GM10248 (cell line): ENCODE data around the gene IREB2.

ENCODE experiments used
- CTCF ChIA-PET: fragments of 300-600 bp; sonication (Branson Sonifier 250); formaldehyde crosslinking; extraction: SDS; loops from one replicate; lab custom pipeline; 2021; ENCODE audit warnings: antibody characterized with exemption; lab: Yijun Ruan, JAX
- POLR2A ChIA-PET: fragments of 350-650 bp; sonication (Branson Sonifier 250); formaldehyde crosslinking; extraction: SDS; loops from one replicate; lab custom pipeline; 2020; ENCODE audit warnings: antibody characterized with exemption; lab: Yijun Ruan, JAX
- DNase-seq: peaks from one replicate; pipeline ENCODE4 v3.0.0; 2012; ENCODE audit errors: extremely low spot score
- TF ChIP-seq, protein P1 (sequence below): IDR thresholded peaks from 2 replicates; pipeline ENCODE4 v1.5.1; 2012; ENCODE audit warnings: mild to moderate bottlenecking, low read depth; ENCODE audit errors: extremely low read depth, missing control alignments, control extremely low read depth

The IREB2 gene

GRCh38 chr15:78437762-78438618 lies at the start of gene IREB2:
Gene IREB2 (plus strand): TSS chr15:78438216. CDS start chr15:78438338, 122 bp downstream.
- TF ChIP-seq, protein P1, sequence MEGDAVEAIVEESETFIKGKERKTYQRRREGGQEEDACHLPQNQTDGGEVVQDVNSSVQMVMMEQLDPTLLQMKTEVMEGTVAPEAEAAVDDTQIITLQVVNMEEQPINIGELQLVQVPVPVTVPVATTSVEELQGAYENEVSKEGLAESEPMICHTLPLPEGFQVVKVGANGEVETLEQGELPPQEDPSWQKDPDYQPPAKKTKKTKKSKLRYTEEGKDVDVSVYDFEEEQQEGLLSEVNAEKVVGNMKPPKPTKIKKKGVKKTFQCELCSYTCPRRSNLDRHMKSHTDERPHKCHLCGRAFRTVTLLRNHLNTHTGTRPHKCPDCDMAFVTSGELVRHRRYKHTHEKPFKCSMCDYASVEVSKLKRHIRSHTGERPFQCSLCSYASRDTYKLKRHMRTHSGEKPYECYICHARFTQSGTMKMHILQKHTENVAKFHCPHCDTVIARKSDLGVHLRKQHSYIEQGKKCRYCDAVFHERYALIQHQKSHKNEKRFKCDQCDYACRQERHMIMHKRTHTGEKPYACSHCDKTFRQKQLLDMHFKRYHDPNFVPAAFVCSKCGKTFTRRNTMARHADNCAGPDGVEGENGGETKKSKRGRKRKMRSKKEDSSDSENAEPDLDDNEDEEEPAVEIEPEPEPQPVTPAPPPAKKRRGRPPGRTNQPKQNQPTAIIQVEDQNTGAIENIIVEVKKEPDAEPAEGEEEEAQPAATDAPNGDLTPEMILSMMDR: no peak
- ChIA-PET CTCF (interaction anchor here (0.7 to 7.0 kb wide), 10 partner anchors 12 to 313 kb away, joined by 3 to 43 read pairs (median 4); no protein-coding TSS in a partner anchor), POLR2A (interaction anchor here (0.5 to 1.0 kb wide), 4 partner anchors 12 to 205 kb away, joined by 3 to 4 read pairs (median 4); no protein-coding TSS in a partner anchor)
- DNase-seq: peak; percentile 99

GRCh38 chr15:78388865-78389264 lies 49.2 kb upstream of the IREB2 start:
- no peak for DNase-seq
- TF ChIP-seq, protein P1: no peak
- ChIA-PET POLR2A (no interaction called here), CTCF (interaction anchor here (1.2 kb wide), 1 partner anchor 27 kb away, joined by 4 read pairs; no protein-coding TSS in a partner anchor)

DNA sequence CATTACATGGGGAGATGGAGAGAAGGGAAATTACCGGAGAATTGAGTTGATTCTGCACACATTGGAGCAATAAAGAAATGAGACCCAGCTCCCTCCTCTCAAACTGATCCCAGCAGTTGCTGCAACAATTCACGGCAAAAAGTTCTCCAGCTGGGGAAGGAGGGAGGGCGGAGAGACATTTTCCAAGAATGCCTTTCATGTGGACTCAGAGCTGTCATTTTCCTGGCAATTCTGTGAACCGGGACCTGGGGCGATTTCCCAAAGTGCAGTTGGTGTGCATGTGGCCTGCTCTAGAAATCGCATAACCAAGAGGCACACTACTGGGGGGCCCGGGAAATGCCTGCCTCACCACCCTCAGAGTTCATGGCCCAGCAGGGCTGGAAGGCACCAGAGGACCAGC lies 48.7 kb upstream of the IREB2 start:
- CTCF ChIA-PET: interaction anchor here (1.2 to 1.3 kb wide), 2 partner anchors 27 to 33 kb away, joined by 3 to 4 read pairs; no protein-coding TSS in a partner anchor
- no peak for DNase-seq
- TF ChIP-seq, protein P1: no peak
- POLR2A ChIA-PET: no interaction called here

- POLR2A ChIA-PET: no interaction called here
- no peak for DNase-seq
- TF ChIP-seq, protein P1: no peak
- CTCF ChIA-PET: interaction anchor here (1.2 to 1.3 kb wide), 2 partner anchors 26 to 33 kb away, joined by 3 to 4 read pairs; no protein-coding TSS in a partner anchor
Measured at GRCh38 chr15:78389738-78390137, 48.3 kb upstream of the IREB2 start.

GRCh38 chr15:78390242-78390641 lies 47.8 kb upstream of the IREB2 start:
- ChIA-PET POLR2A (no interaction called here), CTCF (interaction anchor here (1.3 kb wide), 1 partner anchor 32 kb away, joined by 3 read pairs; no protein-coding TSS in a partner anchor)
- DNase-seq: no peak
- TF ChIP-seq, protein P1: no peak

DNA sequence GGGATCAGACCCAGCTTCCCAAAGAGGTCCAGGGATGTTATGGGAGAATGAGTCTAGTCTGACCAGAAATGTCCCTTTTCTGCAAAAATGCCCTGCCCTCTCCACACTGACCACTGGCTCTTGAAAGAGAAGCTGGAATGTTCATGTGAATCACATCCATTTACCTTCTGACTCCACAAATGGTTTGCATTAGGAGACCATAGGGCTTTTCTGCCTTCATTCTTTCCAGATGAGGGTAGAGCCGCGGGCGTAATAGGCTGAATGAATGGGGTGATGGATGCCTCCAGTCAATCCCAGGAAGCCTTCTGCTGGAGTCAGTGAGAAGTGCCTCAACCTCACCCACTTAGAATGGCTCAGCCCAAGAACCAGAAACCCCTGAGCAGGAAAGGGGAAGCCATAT lies 47.2 kb upstream of the IREB2 start:
- ChIA-PET CTCF (interaction anchor here (1.3 kb wide), 1 partner anchor 32 kb away, joined by 3 read pairs; no protein-coding TSS in a partner anchor), POLR2A (no interaction called here)
- TF ChIP-seq, protein P1: no peak
- DNase-seq: no peak
